Activated CD4-positive, alpha-beta memory T cell treated with anti-CD3 and anti-CD28 coated beads, Interleukin-2, amount 10 ng/mL, durations not matched to agents 7 days and 5 days (primary cell): ENCODE results near the gene NR1I3. TPM values are rescaled to one million over a fixed set of nuclear protein-coding genes. Genes with fewer than 3 reads are reported as not detected.
A peak's percentile ranks its signal among the peaks of the same experiment; 100 is the strongest.

Experiments
- CTCF ChIA-PET: fragments of 350-600 bp; sonication (Branson Sonifier 250); formaldehyde crosslinking; loops from one replicate; lab custom pipeline; 2021; ENCODE audit warnings: antibody characterized with exemption, inconsistent platforms; lab: Charles Lee
- POLR2A ChIA-PET: fragments of 350-600 bp; sonication (Branson Sonifier 250); formaldehyde crosslinking; loops from one replicate; lab custom pipeline; 2021; ENCODE audit warnings: antibody characterized with exemption; lab: Charles Lee
- DNase-seq: peaks from one replicate; pipeline ENCODE4 v3.0.0-alpha.2; 2020
- H3K27ac Mint-ChIP-seq: one replicate; pipeline ENCODE4 v1.8.0; 2021; ENCODE audit warnings: mild to moderate bottlenecking, mixed read lengths
- H3K27me3 Mint-ChIP-seq: one replicate; pipeline ENCODE4 v1.8.0; 2021; ENCODE audit warnings: mixed read lengths
- H3K36me3 Mint-ChIP-seq: one replicate; pipeline ENCODE4 v1.8.0; 2021; ENCODE audit warnings: low read depth, mixed read lengths
- H3K4me1 Mint-ChIP-seq: one replicate; pipeline ENCODE4 v1.8.0; 2021; ENCODE audit warnings: mixed read lengths
- H3K4me3 Mint-ChIP-seq: one replicate; pipeline ENCODE4 v1.8.0; 2021; ENCODE audit warnings: mild to moderate bottlenecking, mixed read lengths
- H3K9me3 Mint-ChIP-seq: one replicate; pipeline ENCODE4 v1.8.0; 2021; ENCODE audit warnings: mixed read lengths
- total RNA-seq, 2 experiments: library from RNA; stranded (reverse); gene quantifications; one replicate each; pipeline ENCODE4 v1.2.3, GENCODE V29; 2021

NR1I3 gene
- total RNA-seq, 2 experiments from 2014 or later: not detected

DNA sequence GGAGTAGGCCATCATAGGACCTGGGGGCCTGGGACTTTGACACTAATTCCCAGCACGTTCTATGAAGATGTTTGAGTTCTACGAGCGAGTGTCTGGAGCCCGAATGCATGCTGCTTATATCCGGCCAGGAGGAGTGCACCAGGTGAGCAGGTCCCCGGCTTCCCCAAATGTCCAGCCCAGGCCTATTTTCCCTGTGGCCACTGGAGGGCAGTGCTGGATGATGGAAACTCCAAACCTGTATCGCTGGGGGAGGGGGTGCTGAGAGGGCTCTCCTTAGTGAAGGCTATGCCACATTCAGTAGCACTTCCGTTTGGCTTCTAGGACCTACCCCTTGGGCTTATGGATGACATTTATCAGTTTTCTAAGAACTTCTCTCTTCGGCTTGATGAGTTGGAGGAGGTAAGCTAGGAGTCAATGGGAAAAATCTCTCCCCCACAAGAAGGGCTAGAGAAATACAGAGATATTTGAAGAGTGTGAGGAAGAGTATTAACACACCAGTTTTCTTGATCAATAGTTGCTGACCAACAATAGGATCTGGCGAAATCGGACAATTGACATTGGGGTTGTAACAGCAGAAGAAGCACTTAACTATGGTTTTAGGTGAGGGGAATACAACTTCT, 28.1 kb downstream of the NR1I3 start:
- ChIA-PET CTCF (interaction anchor here (0.6 to 6.8 kb wide), 9 partner anchors 10 to 172 kb away, joined by 3 to 60 read pairs (median 6); partner anchors contain the start of genes APOA2, PPOX and TOMM40L), POLR2A (interaction anchor here (1.2 to 2.8 kb wide), 4 partner anchors 13 to 28 kb away, joined by 5 to 8 read pairs (median 6); partner anchors contain the start of genes APOA2 and TOMM40L)
- Mint-ChIP-seq H3K4me1 (peaks cover 39% of the 10 kb centered on the region), H3K4me3 (no peak overlapping the region), H3K9me3 (no peaks in the 10 kb centered on the region), H3K36me3 (peaks cover 78% of the 10 kb centered on the region), H3K27ac (peak overlapping the region; percentile 41), H3K27me3 (no peaks in the 10 kb centered on the region)
- peak; percentile 75 for DNase-seq

DNA sequence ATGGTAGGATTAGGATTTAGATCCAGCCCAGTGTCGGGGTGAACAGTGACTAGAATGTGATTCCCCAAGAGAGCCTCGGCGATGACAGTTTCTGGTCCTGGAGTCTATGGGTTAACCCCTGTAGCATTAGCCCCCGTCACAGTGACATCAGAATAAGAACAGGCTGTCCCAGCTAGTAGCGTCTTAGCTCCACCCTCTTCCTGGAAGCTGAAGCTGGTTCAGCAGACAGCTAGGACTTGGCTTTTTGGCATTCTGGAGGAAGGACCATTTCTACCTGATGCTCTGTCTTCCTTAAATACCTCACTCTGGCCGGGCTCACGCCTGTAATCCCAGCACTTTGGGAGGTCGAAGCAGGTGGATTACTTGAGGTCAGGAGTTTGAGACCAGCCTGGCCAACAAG, 30.8 kb downstream of the NR1I3 start:
- peaks cover 53% of the 10 kb centered on the region for H3K4me1 Mint-ChIP-seq
- H3K4me3 Mint-ChIP-seq: no peak overlapping the region
- DNase-seq: no peak
- ChIA-PET POLR2A (interaction anchor here (2.7 kb wide), 1 partner anchor 9 kb away, joined by 11 read pairs; the partner anchor contains the start of gene FCER1G), CTCF (interaction anchor here (0.8 to 6.8 kb wide), 6 partner anchors 10 to 175 kb away, joined by 3 to 60 read pairs (median 4); partner anchors contain the start of genes PPOX and TOMM40L)
- peaks cover 77% of the 10 kb centered on the region for H3K36me3 Mint-ChIP-seq
- no peak overlapping the region for H3K27ac Mint-ChIP-seq
- no peaks in the 10 kb centered on the region for H3K27me3 Mint-ChIP-seq
- no peaks in the 10 kb centered on the region for H3K9me3 Mint-ChIP-seq

DNA sequence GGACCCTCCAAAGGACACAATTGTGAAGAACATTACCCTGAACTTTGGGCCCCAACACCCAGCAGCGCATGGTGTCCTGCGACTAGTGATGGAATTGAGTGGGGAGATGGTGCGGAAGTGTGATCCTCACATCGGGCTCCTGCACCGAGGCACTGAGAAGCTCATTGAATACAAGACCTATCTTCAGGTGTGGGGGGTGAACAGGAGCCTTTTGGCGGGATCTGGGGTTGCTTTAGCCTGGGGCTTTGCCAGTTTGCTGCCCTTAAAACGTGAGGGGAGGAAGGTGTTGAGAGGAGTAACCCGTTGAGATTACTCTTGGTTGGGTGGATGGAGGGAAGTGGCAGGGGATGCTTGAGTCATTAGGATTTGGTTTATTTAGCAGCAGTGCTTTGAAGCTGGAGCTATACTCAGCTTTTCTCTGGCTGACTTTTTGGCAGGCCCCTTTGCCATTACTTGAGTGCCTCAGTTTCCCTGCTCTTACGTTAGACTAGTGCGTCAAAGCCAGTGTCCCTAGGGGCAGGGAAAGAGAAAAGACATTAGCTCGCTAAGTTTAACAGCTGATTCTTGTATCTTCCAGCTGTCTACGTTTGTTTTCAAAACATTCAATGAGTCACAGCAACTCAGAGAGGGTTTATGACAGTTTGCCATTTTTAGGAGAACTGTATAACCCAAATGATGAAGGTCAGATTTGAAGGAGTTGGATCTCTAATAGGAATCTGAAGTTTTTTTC, 31.4 kb downstream of the NR1I3 start:
- ChIA-PET POLR2A (interaction anchor here (0.9 to 2.7 kb wide), 4 partner anchors 10 to 100 kb away, joined by 3 to 11 read pairs (median 6); partner anchors contain the start of genes FCER1G and TOMM40L), CTCF (interaction anchor here (0.8 to 5.5 kb wide), 9 partner anchors 10 to 176 kb away, joined by 3 to 101 read pairs (median 4); partner anchors contain the start of genes APOA2, PPOX and TOMM40L)
- peaks cover 59% of the 10 kb centered on the region for H3K4me1 Mint-ChIP-seq
- H3K36me3 Mint-ChIP-seq: peaks cover 72% of the 10 kb centered on the region
- DNase-seq: no peak
- peak overlapping the region; percentile 4 for H3K27ac Mint-ChIP-seq
- H3K4me3 Mint-ChIP-seq: no peak overlapping the region
- no peaks in the 10 kb centered on the region for H3K9me3 Mint-ChIP-seq
- no peaks in the 10 kb centered on the region for H3K27me3 Mint-ChIP-seq

DNA sequence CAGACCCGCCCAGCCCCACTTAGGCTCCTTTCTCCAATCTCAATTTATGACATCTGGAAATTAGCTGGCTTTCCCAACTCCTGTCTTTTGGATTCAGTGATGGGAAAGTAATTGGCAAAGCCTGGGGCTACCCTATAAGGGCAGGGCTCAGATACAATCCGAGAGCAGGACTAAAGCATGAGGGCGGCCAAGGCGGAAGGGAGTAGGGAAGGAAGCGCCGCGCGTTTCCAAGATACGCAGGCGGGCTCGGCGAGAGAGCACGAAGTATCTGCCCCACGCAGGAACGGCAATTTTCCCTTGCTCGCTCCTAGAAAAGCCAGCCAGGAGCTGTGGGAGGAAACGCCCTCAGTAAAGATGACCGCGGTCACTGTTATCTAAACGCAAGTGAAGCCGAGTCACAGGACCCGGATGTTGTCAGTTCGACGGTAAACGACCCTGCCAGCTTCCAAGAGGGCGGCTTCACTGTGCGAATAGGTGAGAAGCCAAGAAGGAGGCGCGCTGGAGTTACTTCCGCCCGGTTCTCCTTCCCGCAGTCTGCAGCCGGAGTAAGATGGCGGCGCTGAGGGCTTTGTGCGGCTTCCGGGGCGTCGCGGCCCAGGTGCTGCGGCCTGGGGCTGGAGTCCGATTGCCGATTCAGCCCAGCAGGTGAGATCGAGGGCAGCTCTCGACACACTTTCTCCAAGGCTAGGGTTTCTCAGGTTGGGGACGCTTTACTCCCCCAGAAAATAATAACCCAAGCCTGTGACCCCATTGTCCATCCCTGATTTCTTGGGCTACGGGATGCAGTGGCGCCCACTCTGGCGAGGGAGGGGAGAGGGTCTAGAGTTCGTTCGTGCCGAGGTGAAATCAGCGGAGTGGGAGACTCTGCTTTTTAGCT, 35.9 kb downstream of the NR1I3 start, which contains the start of gene NDUFS2:
Gene NDUFS2, plus strand, starts transcription at position 532 of the 877 bp plus-strand sequence. Its CDS starts 19 bp downstream, at position 551.
- H3K4me1 Mint-ChIP-seq: peaks cover 81% of the 10 kb centered on the region
- ChIA-PET POLR2A (interaction anchor here (0.6 to 5.8 kb wide), 33 partner anchors 9 to 198 kb away, joined by 3 to 91 read pairs (median 7); partner anchors contain the start of genes APOA2, ARHGAP30, B4GALT3 and NIT1), CTCF (interaction anchor here (0.6 to 5.5 kb wide), 18 partner anchors 9 to 238 kb away, joined by 3 to 101 read pairs (median 5); partner anchors contain the start of genes APOA2, DEDD, F11R and PPOX)
- peak within 1 kb of the TSS; percentile 92 for H3K4me3 Mint-ChIP-seq
- peak; percentile 97 for DNase-seq
- H3K27me3 Mint-ChIP-seq: no peaks in the 10 kb centered on the region
- peaks cover 43% of the 10 kb centered on the region for H3K36me3 Mint-ChIP-seq
- peak within 1 kb of the TSS; percentile 96 for H3K27ac Mint-ChIP-seq
- no peaks in the 10 kb centered on the region for H3K9me3 Mint-ChIP-seq

DNA sequence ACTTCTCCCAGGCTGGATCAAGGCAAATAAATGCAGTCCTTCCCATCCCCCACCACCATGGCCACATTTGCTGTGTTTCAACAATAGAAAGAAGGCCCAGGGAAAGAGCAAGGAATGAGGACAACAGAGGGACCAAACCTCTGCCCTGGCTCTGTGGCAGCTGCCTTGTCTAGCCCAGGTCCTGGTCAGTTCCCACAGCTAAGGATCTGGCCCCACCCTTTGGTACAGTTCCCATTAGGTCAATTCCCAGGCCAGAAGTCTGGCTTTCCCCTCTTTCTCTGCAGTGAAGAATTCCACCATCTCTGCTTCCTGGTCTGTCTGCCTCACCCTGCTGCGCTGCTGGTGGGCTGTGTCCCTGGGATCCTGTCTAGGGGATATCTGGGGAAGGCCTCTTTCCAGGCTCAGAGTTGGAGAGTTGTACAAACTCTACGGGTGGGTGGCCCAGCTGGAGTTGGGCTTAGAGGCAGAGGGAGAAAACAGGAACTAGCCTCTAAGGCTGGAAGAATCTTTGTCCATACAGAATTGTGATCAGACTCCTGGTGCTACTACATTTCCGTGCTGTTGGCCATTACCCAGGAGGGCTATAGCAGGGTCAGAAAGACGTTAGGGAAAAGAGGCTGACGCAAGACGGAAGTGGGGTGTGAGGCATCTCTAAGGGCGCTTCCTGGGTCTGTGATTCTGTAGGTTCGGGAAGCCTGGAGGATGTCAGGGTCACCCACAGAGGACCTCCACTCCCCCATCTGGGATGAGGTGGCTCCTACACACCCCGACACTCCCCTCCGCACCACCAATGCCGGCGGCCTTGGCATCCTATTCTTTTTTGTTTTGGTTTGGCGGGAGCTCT, 36.8 kb downstream of the NR1I3 start:
- CTCF ChIA-PET: interaction anchor here (0.6 to 5.5 kb wide), 11 partner anchors 9 to 181 kb away, joined by 3 to 101 read pairs (median 8); partner anchors contain the start of genes APOA2, F11R, SDHC and TOMM40L
- POLR2A ChIA-PET: interaction anchor here (0.6 to 5.8 kb wide), 27 partner anchors 9 to 189 kb away, joined by 3 to 91 read pairs (median 10); partner anchors contain the start of genes APOA2, ARHGAP30, B4GALT3 and NIT1
- H3K36me3 Mint-ChIP-seq: peaks cover 35% of the 10 kb centered on the region
- no peaks in the 10 kb centered on the region for H3K27me3 Mint-ChIP-seq
- peak overlapping the region; percentile 92 for H3K4me3 Mint-ChIP-seq
- H3K4me1 Mint-ChIP-seq: peaks cover 80% of the 10 kb centered on the region
- no peaks in the 10 kb centered on the region for H3K9me3 Mint-ChIP-seq
- DNase-seq: no peak
- peak overlapping the region; percentile 96 for H3K27ac Mint-ChIP-seq

DNA sequence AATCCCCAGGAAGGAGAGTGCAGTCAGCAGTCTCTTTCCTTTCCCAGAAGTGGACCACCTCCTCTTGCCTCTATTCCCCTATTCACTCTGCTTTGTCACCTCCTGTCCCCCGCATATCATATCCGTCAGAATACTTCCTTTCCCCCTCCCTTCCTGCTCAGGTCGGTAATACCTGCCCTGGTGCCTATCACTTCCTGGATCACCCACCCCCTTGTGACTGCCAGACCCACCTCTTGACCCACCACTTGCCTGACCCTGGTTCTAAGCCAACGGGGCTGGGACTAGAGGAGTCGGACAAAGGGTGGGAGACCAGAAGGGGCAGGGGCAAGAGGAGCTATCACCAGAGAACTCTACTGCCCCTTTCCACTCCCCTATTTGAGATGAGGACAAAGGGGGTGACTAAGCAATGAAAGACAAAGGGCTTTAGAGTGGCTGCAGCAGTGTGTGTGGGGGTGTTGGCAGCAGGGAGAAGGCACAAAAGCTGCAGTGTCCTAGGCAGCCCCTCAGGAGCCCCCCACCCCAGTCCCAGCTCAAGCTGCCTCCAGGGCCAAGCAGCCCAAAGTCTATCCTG, 37.5 kb downstream of the NR1I3 start:
- Mint-ChIP-seq H3K36me3 (peaks cover 29% of the 10 kb centered on the region), H3K27me3 (no peaks in the 10 kb centered on the region), H3K27ac (peak overlapping the region; percentile 96), H3K9me3 (no peaks in the 10 kb centered on the region), H3K4me1 (peaks cover 79% of the 10 kb centered on the region), H3K4me3 (no peak overlapping the region)
- no peak for DNase-seq
- ChIA-PET CTCF (interaction anchor here (4.1 to 4.5 kb wide), 2 partner anchors 8 to 19 kb away, joined by 24 to 49 read pairs; no protein-coding TSS in a partner anchor), POLR2A (interaction anchor here (0.5 to 5.8 kb wide), 9 partner anchors 8 to 132 kb away, joined by 3 to 91 read pairs (median 31); partner anchors contain the start of genes ARHGAP30, B4GALT3, NIT1 and PFDN2)

DNA sequence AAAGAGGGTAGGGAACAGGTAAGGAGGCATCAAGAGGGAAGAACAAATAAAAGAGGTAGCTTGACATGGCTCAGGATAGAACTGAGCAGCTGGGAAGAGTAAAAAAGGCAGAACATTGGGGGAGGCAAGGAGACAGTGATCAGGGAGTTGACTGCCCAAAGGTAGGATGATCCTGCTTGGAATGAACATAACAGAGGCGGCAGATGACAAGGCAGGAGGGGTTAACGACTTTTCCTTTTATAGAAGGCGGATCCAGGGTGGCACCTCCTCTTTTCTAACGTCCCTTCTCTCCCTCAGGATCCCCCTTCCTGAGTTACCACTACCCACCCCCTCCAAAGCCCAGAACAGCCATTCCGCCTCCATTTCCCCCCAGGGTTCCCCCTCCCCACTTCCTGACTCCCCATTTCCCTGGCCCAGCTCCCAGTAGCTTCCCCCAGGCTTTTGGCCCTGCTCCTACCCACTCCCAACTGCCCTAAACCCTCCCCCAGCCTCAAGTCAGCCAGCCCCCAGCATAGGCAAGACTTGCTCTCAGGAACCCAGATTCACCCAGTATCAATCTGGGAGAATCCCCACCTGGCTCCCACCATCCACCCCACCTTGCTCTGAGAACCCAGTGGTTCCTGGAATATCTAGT, 38.4 kb downstream of the NR1I3 start:
- Mint-ChIP-seq H3K9me3 (no peaks in the 10 kb centered on the region), H3K4me1 (peaks cover 79% of the 10 kb centered on the region), H3K27me3 (no peaks in the 10 kb centered on the region), H3K36me3 (peaks cover 22% of the 10 kb centered on the region), H3K27ac (peak overlapping the region; percentile 96), H3K4me3 (no peak overlapping the region)
- CTCF ChIA-PET: interaction anchor here (1.0 to 1.3 kb wide), 3 partner anchors 26 to 183 kb away, joined by 3 to 4 read pairs (median 4); partner anchors contain the start of genes PPOX and TOMM40L
- POLR2A ChIA-PET: interaction anchor here (3.5 kb wide), 1 partner anchor 131 kb away, joined by 26 read pairs; the partner anchor contains the start of gene ARHGAP30
- DNase-seq: no peak

DNA sequence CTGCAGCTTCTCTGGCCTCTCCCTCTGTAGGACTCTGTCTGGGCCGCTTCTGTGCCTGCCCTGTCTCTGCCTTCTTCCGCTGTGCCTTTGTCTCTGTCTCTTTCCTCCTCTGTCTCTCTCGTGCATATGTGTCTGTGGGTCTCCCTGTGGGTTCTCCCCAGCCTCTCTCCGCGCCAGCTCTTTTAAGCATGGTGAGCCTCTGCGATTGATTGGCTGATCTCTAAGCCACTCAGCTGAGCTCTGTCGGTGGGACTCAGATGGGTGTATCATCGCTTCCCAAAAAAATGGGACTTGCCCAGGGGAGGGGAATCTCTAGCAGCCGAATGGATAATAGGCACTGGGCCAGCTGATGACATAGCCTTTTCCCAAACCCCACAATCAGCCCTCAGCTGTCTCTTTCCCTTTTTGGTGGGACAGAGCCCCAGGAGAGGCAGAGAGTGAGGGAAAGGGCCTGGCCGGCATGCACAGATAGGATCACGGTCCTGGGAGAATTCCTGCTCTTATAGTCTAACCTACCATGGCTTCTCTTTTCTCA, 39.0 kb downstream of the NR1I3 start, which contains the start of gene ADAMTS4:
Gene ADAMTS4, minus strand, starts transcription at position 158 of the 535 bp plus-strand sequence. CDS start 427 bp downstream, outside the sequence.
- POLR2A ChIA-PET: no interaction called here
- no peak for DNase-seq
- H3K4me1 Mint-ChIP-seq: peaks cover 74% of the 10 kb centered on the region
- peaks cover 15% of the 10 kb centered on the region for H3K36me3 Mint-ChIP-seq
- no peaks in the 10 kb centered on the region for H3K9me3 Mint-ChIP-seq
- CTCF ChIA-PET: interaction anchor here (1.0 to 1.3 kb wide), 3 partner anchors 27 to 183 kb away, joined by 3 to 4 read pairs (median 4); partner anchors contain the start of genes PPOX and TOMM40L
- H3K4me3 Mint-ChIP-seq: no peak within 1 kb of the TSS
- no peaks in the 10 kb centered on the region for H3K27me3 Mint-ChIP-seq
- H3K27ac Mint-ChIP-seq: peak within 1 kb of the TSS; percentile 96

DNA sequence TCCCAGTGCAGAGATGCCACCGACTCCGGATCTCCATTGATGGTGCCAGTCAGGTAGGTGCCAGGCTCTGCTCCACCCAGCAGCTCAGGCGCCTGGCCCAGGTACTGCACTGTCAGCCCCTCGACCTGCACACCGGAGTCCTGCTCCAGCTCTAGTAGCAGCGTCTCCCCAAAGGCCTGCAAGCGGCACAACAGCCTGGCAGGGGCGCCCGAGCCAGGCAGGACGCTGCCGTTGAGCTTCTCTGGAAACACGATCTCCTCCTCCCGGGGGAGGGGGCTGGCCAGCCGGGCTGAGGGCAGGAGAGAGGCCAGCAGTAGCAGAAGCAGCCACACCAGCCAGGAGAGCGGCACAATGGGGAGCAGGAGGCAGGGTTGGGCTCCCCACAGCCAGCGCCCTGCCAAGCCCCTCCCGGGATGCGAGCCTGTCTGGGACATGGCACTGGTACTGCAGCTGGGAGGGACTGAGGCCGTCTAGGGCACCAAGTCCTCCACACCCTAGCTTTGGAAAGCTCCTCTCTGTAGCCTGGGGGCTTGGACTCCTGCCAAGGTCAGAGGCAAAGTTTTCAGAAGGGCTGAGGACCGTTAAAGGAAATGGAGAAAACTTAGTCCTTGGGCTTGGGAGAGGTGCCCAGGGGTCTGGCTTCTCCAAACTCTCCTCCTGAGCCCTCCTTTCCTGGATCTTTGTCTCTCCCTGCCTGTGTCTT, 39.7 kb downstream of the NR1I3 start:
- CTCF ChIA-PET: interaction anchor here (1.1 to 1.3 kb wide), 2 partner anchors 27 to 32 kb away, joined by 3 to 4 read pairs; partner anchors contain the start of genes PPOX and TOMM40L
- Mint-ChIP-seq H3K9me3 (no peaks in the 10 kb centered on the region), H3K27ac (no peak overlapping the region), H3K36me3 (peaks cover 9% of the 10 kb centered on the region), H3K4me3 (no peak overlapping the region), H3K4me1 (peaks cover 67% of the 10 kb centered on the region), H3K27me3 (no peaks in the 10 kb centered on the region)
- DNase-seq: no peak
- POLR2A ChIA-PET: interaction anchor here (1.1 kb wide), 1 partner anchor 12 kb away, joined by 3 read pairs; no protein-coding TSS in a partner anchor
